Transverse colon (tissue), 3 donors: ENCODE data around the gene BMPER.

Experiments used
- EP300 ChIP-seq: sonication (generic); formaldehyde crosslinking; IDR thresholded peaks from one replicate; pipeline ENCODE4 v1.6.1; 2017; ENCODE audit warnings: antibody characterized with exemption, low read depth
- TF ChIP-seq, protein P1 (sequence below), 5 experiments: fragments of 200-600 bp in 3 of 5; fragments of 450-650 bp in 2 of 5; sonication (generic) in 3 of 5; IDR thresholded peaks; 1 replicate in 2 of 5; 2 replicates in 3 of 5; pipeline ENCODE4 v1.5.1; 2016 to 2017; ENCODE audit warnings: antibody characterized with exemption in 5 of 5, inconsistent platforms in 3 of 5, mild to moderate bottlenecking in 2 of 5, moderate library complexity in 1 of 5

DNA sequence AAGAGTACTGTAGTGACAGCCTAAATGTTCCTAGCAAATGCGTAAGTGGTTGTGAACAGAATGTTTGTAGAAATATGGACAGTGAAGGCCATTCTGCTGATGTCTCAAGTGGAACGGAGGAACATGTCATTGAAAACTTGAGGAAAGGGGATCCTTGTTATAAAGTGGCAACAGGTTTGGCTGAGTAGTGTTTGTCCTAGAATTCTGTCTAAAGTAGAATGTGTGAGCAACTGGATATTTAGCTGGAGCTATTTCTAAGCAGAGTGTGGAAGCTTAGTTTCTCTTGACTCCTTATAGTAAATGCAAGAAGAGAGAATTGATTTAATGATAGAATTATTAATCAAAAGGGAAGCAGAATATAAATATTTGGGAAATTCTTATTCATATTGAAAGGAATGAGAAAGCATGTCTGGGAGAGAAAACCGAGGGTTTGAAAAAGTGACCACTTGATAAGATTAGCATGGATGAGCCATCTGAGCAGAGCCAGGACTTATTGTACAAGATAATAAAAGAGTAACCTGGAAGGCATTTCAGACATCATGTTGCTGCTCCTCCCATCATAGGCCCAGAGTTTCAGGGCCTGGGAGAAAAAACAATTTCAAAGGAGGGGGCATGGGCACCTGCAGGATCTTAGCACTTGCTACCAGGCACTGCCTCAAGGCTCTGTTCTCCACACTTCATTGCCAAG lies 276.1 kb downstream of the BMPER start:
- TF ChIP-seq EP300: no peak
- TF ChIP-seq, protein P1, sequence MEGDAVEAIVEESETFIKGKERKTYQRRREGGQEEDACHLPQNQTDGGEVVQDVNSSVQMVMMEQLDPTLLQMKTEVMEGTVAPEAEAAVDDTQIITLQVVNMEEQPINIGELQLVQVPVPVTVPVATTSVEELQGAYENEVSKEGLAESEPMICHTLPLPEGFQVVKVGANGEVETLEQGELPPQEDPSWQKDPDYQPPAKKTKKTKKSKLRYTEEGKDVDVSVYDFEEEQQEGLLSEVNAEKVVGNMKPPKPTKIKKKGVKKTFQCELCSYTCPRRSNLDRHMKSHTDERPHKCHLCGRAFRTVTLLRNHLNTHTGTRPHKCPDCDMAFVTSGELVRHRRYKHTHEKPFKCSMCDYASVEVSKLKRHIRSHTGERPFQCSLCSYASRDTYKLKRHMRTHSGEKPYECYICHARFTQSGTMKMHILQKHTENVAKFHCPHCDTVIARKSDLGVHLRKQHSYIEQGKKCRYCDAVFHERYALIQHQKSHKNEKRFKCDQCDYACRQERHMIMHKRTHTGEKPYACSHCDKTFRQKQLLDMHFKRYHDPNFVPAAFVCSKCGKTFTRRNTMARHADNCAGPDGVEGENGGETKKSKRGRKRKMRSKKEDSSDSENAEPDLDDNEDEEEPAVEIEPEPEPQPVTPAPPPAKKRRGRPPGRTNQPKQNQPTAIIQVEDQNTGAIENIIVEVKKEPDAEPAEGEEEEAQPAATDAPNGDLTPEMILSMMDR (IDR thresholded peaks at IDR 0.05): no peak
